Measurements from ENCODE around the gene CRK.
"Not testable (repeated sequence)": the region's sequence is repeated elsewhere in the genome, so short reads cannot be mapped to it uniquely, and the experiment has no call there.

CRK gene

GRCh38 chr17:1423456-1424135 is 32.4 kb downstream of the CRK start:
- TF ChIP-seq, protein P1, sequence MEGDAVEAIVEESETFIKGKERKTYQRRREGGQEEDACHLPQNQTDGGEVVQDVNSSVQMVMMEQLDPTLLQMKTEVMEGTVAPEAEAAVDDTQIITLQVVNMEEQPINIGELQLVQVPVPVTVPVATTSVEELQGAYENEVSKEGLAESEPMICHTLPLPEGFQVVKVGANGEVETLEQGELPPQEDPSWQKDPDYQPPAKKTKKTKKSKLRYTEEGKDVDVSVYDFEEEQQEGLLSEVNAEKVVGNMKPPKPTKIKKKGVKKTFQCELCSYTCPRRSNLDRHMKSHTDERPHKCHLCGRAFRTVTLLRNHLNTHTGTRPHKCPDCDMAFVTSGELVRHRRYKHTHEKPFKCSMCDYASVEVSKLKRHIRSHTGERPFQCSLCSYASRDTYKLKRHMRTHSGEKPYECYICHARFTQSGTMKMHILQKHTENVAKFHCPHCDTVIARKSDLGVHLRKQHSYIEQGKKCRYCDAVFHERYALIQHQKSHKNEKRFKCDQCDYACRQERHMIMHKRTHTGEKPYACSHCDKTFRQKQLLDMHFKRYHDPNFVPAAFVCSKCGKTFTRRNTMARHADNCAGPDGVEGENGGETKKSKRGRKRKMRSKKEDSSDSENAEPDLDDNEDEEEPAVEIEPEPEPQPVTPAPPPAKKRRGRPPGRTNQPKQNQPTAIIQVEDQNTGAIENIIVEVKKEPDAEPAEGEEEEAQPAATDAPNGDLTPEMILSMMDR (IDR thresholded peaks at IDR 0.05; ENCODE audit: extremely low read depth, insufficient read depth, missing control alignments) = no peak
- in situ Hi-C loops (cut with MboI; ENCODE audit: low pct_unique_long_range_greater_than_20kb, low sequenced_read_pairs, unreplicated experiment) = no loop called here
- DNase-seq (ENCODE audit: low spot score) = no peak

- in situ Hi-C loops (cut with MboI; ENCODE audit: low pct_unique_long_range_greater_than_20kb, low sequenced_read_pairs, unreplicated experiment) = no loop called here
- DNase-seq (ENCODE audit: low spot score) = no peak
- TF ChIP-seq, protein P1 (IDR thresholded peaks at IDR 0.05; ENCODE audit: extremely low read depth, insufficient read depth, missing control alignments) = no peak
These were observed 33.1 kb downstream of the CRK start for GRCh38 chr17:1422885-1423284.

DNA sequence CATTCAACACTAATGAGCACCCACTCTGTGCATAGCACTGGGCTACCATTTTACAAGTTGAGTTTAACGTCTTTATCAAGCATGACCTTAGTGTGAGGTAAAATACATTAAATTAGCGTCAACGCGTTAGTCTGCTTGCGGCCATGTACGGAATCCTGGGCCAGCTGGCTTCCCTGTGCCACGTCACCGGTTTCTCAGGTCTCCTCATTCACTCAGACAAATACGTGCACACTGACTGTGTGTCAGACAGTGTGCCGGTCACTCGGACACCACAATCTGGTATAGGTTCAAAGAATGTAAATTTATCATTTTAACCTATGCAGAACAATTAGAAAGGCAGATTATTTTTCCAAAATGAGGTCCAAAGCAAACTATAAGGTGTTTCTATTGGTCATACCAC is 34.6 kb downstream of the CRK start:
- DNase-seq (ENCODE audit: low spot score) = no peak
- TF ChIP-seq, protein P1 (IDR thresholded peaks at IDR 0.05; ENCODE audit: extremely low read depth, insufficient read depth, missing control alignments) = no peak
- in situ Hi-C loops (cut with MboI; ENCODE audit: low pct_unique_long_range_greater_than_20kb, low sequenced_read_pairs, unreplicated experiment) = no loop called here

DNA sequence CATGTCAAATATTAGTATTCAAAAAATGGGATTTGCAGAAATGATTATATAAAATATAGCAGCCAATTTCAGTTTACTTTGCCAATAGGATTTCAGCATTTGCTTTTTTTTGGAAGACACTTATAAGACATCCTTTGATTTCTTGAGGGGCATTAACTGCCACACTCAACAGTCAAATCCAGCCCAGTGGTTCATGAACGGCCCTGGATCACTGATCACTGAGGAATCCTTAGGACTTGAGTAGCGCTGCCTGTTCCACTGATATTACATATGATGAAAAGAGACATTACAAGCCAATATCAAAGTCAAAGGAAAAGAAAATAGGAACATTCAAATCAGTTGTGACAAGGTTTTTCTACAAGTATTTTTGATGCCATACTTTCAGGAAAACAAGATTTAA is 35.1 kb downstream of the CRK start:
- in situ Hi-C loops (cut with MboI; ENCODE audit: low pct_unique_long_range_greater_than_20kb, low sequenced_read_pairs, unreplicated experiment) = no loop called here
- TF ChIP-seq, protein P1 (IDR thresholded peaks at IDR 0.05; ENCODE audit: extremely low read depth, insufficient read depth, missing control alignments) = no peak

DNA sequence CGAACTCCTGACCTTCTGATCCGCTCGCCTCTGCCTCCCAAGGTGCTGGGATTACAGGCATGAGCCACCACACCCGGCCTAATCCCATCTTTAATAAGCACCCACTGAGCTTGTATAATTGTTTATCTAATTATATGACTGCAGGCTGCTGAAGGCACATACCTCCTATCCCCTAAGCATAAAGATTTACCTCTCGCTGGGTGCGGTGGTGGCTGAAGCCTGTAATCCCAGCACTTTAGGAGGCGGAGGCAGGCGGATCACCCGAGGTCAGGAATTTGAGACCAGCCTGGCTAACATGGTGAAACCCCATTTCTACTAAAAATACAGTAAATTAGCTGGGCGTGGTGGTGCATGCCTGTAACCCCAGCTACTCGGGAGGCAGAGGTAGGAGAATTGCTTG is 35.9 kb downstream of the CRK start:
- in situ Hi-C loops (cut with MboI; ENCODE audit: low pct_unique_long_range_greater_than_20kb, low sequenced_read_pairs, unreplicated experiment) = no loop called here
- DNase-seq (ENCODE audit: low spot score) = no peak
- TF ChIP-seq, protein P1 (IDR thresholded peaks at IDR 0.05; ENCODE audit: extremely low read depth, insufficient read depth, missing control alignments) = no peak

More for the DNA sequence above, 35.1 kb downstream of the CRK start:
- no peak for DNase-seq (ENCODE audit: low spot score)

GRCh38 chr17:1418476-1418875 is 37.6 kb downstream of the CRK start:
- in situ Hi-C loops (cut with MboI; ENCODE audit: low pct_unique_long_range_greater_than_20kb, low sequenced_read_pairs, unreplicated experiment); DNase-seq (ENCODE audit: low spot score): not testable (repeated sequence)

DNA sequence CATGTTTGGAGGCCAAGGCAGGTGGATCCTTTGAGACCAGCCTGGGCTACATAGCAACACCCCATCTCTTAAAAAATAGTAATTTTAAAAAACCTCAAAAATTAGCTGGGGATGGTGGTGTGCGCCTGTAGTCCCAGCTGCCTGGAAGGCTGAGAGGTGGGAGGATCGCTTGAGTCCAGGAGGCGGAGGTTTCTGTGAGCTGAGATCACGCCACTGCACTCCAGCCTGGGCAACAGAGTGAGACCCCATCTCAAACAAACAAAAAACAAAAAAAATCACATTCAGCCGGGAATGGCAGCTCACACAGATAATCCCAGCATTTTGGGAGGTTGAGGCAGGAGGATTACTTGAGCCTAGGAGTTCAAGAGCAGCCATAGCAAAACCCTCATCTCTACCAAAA is 39.6 kb downstream of the CRK start:
- TF ChIP-seq, protein P1 (IDR thresholded peaks at IDR 0.05; ENCODE audit: extremely low read depth, insufficient read depth, missing control alignments) = no peak
- no peak for DNase-seq (ENCODE audit: low spot score)
- in situ Hi-C loops (cut with MboI; ENCODE audit: low pct_unique_long_range_greater_than_20kb, low sequenced_read_pairs, unreplicated experiment) = no loop called here
